HG02885 (cell line): ENCODE measurements around the gene PCDH9.

ENCODE experiments used
- ATAC-seq: cut with Tn5 transposase; IDR thresholded peaks from one replicate; pipeline ENCODE4 v1.9.1; 2021; ENCODE audit warnings: mild to moderate bottlenecking; ENCODE audit not compliant: unreplicated experiment, poor library complexity

PCDH9 gene

DNA sequence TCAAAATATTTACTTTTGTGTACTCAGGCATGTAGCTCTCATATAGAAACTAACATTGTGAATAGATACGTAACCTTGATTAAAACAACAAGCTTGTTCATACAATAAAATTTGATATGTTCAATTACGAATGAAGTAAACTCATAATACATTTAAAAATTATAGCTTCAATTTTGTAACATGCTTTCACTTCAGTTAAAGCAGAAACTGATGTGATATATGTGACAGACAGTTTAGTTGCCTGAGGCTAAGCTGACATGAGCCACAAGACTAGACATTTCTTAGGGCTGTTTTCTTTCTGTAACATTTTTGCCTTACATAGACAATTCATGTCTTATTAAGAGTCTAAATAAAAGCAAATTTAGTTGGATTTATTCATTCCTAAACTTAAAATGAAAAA, 526.0 kb downstream of the PCDH9 start:
- ATAC-seq = no peak

DNA sequence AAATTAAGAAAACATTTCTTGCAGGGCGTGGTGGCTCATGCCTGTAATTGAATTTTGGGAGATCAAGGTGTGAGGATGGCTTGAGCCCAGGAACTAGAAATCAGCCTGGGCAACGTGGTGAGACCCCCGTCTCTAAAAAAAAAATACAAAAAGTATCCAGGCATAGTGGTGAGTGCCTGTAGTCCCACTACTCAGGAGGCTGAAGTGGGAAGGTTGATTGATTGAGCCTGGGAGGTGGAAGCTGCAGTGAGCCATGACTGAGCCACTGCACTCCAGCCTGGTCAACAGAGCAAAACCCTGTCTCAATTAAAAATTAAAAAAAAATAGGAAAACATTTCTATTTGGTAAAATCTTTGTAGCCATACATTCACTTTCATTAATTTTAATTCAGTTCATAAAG, 526.5 kb downstream of the PCDH9 start:
- no peak for ATAC-seq

- ATAC-seq = no peak
These were observed 530.0 kb downstream of the PCDH9 start for GRCh38 chr13:66700117-66700601.

DNA sequence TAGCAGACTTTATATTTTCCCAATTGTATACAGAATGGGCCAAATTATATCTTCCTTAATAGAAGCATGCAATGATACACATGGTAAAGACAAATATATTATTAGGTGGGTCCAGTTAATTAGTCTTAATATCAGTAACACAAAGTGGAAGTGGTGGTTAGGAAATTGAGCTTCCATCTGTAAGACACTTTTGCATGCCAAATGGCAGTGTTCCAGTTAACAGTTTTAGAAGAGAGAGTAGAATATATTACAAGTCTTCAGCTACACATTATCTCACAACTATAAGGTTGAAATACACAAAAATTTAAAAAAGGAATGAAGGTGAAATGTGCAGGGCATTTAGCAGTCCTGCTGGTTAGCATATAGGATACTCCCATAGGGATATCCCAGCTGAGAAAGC, 536.5 kb downstream of the PCDH9 start:
- ATAC-seq = no peak

GRCh38 chr13:66691149-66691548, 539.0 kb downstream of the PCDH9 start:
- no peak for ATAC-seq

GRCh38 chr13:66689628-66690027, 540.5 kb downstream of the PCDH9 start:
- ATAC-seq = no peak

- no peak for ATAC-seq
These were observed 541.0 kb downstream of the PCDH9 start for GRCh38 chr13:66689037-66689619.

- ATAC-seq = no peak
These were observed 548.7 kb downstream of the PCDH9 start for GRCh38 chr13:66681403-66681802.

- no peak for ATAC-seq
These were observed 550.1 kb downstream of the PCDH9 start for GRCh38 chr13:66680031-66680430.

DNA sequence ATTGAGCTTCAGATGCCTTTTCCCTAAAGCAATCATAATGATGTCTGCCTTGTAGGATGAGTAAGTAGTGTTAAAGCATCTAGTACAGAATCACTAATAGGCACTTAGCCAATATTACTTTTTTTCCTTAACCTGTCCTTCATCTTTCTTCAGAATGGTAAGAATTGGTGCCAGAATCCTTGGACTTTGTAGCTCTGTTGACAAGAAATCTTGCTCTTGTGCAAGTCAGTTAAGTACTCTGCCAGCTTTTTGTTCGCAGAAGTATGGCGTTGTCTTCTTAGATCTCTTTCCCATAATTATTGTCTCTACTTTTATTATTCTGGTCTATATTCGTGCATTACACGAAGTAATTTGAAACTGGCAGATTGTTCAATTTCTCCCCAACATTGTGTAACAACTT, 554.5 kb downstream of the PCDH9 start:
- ATAC-seq = no peak

DNA sequence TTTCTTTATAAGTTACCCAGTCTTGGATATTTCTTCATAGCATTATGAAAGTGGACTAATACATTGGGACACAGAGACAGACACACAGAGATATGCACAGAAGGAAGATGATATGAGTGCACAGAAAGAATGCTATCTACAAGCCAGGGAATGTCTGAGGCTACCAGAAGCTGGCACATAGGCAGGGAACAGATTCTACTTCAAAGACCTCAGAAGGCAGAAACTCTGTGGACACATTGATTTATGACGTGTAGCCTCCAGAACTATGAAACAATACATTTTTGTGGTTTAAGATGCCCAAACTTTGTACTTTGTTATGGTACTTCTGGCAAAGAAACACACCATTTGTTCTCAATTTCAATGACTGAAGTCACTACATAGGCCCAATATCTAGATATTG, 556.7 kb downstream of the PCDH9 start:
- no peak for ATAC-seq

DNA sequence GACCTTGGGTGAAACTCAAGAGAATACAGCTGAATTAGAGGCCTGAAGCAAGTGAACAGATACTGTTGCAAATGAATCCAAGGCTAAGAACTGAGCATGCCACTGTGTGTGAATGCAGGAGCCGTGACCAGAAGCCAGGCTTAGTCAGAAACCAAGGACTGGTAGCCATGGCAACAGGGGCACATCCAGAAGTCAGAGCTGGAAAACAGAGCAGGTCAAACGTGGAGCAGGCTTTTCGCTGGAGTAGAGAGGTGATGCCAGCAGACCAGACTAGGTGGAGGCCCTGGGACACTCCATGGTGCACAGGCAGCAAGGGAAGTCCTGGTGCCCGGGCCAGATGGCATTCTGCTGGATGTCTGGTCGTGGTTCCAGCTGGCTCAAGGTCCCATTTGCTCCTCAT, 564.1 kb downstream of the PCDH9 start:
- no peak for ATAC-seq

- no peak for ATAC-seq
These were observed 566.4 kb downstream of the PCDH9 start for GRCh38 chr13:66663711-66664110.

GRCh38 chr13:66663206-66663605, 566.9 kb downstream of the PCDH9 start:
- ATAC-seq = no peak

GRCh38 chr13:66661336-66661735, 568.8 kb downstream of the PCDH9 start:
- no peak for ATAC-seq

- no peak for ATAC-seq
These were observed 569.7 kb downstream of the PCDH9 start for GRCh38 chr13:66660468-66660813.

DNA sequence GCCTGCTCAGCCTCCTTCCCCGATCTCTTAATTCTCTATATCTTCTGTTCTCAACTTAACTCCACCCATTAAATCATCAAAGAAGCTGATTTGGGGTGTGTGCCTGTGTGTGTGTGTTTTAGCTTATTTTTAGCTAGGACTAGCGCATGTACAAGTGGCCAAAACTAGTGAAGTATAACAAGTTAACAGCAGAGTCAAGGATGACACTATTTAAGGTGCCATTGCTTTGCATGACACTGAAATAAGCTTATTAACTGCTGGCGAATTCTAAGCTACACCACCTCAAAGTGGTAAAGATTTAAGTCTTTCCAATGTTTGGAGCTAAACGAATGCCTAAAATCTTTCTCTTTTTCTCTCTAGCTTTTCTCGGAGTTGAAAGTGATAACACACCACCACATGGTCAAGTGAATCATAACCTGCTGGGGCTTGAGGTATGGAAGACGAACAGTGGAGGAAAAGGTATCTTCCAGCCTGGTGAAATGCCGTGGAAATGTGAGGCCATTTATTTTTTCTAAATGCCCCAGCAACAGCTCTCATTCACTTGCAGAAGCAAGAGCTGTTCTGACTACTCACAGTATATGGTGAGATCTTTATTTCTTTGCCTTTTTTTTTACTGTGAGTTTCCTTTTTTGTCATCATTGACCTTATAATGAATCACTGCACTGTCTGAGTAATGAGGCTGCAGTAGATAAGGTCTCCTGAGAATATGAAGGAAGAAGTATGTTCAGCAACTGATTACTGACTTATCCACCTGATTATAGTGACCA, 570.3 kb downstream of the PCDH9 start:
- ATAC-seq = peak; percentile 41

- no peak for ATAC-seq
These were observed 570.9 kb downstream of the PCDH9 start for GRCh38 chr13:66659286-66659685.

GRCh38 chr13:66657165-66657881, 572.8 kb downstream of the PCDH9 start:
- ATAC-seq = no peak

GRCh38 chr13:66655847-66656454, 574.2 kb downstream of the PCDH9 start:
- no peak for ATAC-seq

GRCh38 chr13:66644855-66645460, 585.2 kb downstream of the PCDH9 start:
- ATAC-seq = no peak
